GM18505 (cell line): ENCODE results near the gene PLPP4.

ENCODE experiments used
- ATAC-seq: cut with Tn5 transposase; IDR thresholded peaks from one replicate; pipeline ENCODE4 v1.9.1; 2021; ENCODE audit not compliant: unreplicated experiment
- POLR2A ChIP-seq: IDR thresholded peaks from 4 replicates; pipeline ENCODE4 v1.6.1; 2011; ENCODE audit warnings: borderline replicate concordance; ENCODE audit not compliant: insufficient read depth, insufficient read length; ENCODE audit errors: extremely low read depth

Gene PLPP4

DNA sequence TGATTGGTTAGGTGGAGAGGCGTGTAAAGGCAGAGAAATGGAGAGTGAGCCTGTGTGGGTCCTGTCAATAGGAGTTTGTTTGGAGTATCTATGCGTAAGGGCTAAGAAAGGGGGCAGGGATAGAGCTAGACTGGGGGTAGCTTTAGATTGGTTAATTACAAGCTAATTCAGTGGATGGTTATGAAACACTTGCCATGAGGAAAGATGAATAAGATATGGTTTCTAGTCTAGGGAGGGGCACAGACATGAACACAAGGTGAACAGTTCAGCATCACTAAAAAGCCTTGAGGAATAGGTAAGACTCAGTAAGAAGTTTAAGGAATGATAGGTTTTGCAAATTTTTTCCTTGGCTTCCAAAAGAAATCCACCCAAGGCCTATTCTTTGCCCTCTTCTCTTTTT, 50.6 kb downstream of the PLPP4 start:
- TF ChIP-seq POLR2A = no peak
- no peak for ATAC-seq

DNA sequence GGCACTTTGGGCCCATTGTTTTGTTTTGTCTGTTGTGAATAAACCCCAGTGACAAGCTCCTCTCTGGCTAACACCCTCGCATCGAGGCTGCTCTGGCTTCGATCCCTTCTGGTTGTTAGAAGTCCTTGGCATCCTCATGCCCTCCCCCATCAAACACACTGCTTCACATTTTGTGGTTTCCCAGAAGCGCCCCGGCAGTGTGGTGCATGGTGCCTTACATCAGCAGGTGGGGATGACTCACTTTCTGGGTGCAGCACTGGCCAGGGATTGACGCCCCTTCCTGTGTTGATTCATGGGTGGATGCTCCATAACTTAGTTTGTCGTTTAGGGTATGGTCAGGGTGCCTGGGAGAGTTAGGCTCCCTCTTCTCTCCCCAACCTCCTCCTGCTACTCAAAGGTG, 51.4 kb downstream of the PLPP4 start:
- no peak for ATAC-seq
- no peak for TF ChIP-seq POLR2A

DNA sequence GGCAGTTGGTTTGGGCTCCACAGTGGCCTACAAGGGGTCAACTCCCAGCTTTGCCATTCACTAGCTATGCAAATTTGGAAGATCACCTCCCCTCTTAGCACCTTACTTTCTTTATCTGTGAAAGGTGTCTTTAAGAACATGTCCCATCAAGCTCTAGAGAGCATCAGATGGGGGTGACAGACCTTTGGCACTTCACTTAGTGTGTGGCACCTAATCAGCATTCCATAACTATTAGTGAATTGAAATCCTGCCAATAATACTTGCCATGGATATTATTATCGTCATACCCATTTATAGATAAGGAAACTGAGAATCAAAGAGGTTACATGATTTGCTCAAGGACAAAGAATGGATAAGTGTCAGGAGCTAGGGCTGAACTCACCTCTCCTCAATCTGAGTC, 51.9 kb downstream of the PLPP4 start:
- no peak for TF ChIP-seq POLR2A
- ATAC-seq = no peak

DNA sequence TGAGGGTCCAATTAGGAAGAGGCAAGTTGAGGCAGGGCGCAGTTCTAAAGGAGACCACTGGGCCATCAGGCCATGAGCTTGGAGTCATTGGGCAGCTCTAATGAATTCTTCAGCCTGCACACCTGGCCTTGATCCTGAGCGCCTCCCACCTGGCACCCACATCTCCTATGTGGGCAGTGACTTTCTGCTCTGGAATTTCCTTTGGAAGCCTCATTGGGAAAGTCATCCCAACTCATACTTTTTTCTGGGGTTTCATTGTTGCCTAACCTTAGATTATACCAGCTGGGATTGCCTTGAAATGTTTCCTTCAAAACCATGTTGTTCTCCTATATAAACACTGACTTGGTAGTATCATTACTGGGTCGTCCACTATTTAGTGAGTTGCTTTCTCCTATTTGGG, 54.1 kb downstream of the PLPP4 start:
- no peak for ATAC-seq
- no peak for TF ChIP-seq POLR2A

DNA sequence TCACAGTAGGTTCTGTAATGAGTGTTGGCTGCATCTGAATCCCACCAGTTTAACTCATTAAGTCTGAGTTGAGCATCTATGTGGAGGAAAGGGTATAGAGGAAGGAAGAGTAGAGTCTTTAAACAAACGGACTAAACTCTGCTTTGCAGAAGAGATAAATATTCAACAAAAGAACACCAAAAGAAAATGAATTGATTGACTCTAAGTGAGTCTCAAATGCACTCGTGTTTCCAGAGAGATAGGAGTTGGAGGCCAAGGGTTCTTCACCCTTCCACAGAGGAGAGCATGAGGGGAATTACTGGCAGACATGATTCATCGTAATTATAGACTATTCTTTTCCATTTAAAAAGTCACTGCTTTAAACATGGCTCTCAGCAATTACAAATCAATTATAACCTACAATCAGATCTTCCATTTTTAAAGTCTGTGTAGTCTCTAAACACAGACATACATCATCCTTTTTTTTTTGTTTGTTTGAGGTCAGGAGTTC, 56.3 kb downstream of the PLPP4 start:
- ATAC-seq = no peak
- TF ChIP-seq POLR2A = no peak

DNA sequence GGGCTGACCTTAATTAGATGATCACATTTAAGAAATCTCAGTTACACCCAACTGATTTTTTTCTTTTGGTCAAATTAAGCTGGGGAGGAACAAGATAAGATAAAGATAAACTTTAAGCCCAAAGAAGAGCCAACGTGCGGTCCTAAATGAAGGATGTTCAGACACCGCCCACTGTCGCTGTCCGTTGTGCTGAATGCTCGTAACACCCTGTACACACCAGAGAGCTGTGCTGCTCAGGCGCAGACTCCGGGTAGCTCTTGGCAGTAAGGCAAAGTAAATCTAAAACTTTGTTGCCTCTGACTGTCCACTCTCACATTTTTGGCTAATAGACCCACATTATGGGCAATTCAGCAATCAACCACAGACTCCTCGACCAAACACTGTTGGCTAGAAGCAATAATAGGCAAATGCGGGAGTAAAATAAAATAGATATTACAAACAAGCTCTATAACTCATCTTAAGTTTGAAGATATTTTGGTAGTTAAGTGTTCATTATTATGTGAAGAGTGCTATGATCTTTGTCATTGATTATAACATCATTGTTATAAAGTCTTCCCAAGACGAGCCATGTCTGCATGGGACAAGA, 57.1 kb downstream of the PLPP4 start:
- ATAC-seq = no peak
- TF ChIP-seq POLR2A = no peak

DNA sequence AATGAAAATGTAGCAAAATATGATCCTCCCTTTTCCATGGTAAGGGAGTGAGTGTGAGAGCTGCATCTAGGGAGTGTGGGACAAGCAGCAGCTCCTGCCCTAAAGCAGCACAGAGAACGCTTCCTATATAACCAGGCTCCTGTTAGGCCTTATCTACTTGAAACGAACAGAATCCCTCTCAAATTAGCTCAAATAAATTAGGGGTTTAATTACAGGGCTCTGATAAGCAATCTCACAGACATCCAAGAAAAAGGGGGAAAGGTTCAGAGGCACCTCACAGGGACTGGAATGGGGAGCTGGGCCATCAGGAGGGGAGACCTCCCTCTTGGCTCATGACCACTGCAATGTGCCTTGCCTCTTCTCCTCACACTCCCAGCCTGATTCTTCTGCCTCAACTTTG, 57.9 kb downstream of the PLPP4 start:
- no peak for TF ChIP-seq POLR2A
- no peak for ATAC-seq

DNA sequence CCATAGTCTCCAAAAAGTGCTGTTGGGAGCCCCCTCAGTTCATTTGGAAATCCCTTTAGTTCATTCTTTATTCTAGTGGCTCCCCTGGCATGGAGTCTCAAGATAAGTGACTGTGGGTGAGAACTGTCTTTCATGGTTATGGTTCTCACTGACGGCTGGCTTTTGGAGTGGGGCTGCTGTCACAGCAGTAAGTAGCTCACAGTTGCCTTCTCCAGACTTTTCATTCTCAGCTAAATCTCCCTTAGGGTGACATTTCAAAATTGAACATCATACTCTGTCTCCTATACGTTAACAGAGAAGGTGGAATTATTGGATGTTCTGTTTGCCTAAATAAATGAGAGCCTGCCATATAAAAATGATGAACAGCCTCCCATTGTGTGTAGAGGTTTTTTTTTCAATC, 58.7 kb downstream of the PLPP4 start:
- ATAC-seq = no peak
- no peak for TF ChIP-seq POLR2A

DNA sequence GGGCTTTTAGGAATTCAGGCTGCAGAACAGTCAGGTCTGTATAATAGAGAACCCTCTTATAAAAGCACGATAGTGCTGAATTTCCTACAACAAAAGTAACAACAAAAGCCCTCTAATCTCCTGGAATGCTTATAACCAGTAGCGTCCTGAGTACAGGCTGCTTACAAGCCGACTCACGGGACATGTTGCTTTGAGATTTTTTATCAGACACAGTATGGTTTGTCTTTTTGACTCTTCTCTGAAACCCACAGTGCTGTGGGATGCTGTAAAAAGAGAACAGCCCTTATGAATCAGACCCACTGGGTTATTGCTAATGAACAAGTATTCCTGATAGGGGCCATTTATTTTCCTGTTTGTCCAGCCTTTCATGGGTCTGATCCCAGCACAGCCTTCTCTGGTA, 59.4 kb downstream of the PLPP4 start:
- no peak for ATAC-seq
- no peak for TF ChIP-seq POLR2A

DNA sequence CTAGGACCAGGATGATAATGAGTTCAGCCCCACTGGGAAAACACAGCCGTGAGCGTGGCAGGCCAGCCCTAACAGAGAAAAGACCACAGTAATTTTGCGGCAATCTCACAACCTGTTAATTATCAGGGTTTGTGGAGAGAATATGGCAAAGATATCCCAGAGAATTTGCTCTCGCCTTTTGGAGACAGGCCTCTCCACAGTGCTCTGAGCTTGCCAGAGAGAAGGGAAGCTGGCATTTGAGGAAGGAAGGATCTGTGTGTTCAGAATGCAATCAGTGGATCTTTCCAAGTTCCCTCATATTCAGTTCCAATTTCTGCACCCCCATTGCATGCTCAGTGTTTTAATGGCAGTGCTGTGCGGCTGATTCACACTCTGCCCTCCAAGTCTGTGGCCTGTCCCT, 60.2 kb downstream of the PLPP4 start:
- TF ChIP-seq POLR2A = no peak
- no peak for ATAC-seq

DNA sequence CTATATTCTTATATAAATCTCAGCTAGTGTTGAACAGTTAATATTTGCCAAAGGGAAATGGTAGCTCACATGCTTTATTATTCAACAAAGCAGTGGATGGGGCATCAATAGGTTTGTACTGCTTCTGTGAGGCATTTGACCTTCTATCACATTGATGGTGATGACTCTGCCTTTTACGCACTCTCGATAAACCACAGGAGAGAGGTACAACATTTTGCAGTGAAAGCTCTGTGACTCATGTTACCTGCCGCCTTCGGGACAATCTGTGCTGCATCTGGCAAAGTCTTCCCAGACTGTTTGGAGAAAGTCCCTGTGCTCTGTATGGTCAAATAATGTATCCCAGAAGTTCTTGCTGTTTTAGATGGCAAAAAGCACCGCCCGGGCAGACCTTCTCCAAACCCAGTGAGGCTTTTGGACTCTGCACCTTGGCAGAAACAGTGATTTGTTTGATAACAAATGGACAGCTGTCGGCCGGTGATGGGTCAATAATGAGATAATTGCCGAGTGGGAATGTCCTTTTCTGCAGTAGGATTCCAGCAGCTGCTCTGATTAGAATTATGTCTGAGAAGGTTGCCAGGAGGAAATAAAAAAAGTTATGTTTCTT, 61.0 kb downstream of the PLPP4 start:
- no peak for TF ChIP-seq POLR2A
- no peak for ATAC-seq

DNA sequence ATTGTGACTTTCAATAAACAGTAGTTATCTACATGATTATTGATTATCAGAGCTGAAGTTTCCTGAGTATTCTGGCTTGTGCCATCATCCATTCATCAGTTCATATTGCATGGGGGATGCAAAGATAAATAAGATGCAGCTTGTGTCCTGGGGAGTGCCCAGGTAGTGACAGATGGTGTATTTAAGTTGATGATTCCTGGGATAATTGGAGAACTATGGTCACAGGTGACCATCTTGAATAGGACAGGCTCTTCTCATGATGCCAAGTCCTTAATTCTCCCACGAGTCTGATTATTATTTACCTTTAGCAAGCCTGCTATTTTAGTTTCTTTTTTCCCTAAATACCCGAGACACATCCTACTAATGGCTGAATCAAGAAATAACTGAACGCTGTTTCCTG, 64.9 kb downstream of the PLPP4 start:
- ATAC-seq = no peak
- no peak for TF ChIP-seq POLR2A

DNA sequence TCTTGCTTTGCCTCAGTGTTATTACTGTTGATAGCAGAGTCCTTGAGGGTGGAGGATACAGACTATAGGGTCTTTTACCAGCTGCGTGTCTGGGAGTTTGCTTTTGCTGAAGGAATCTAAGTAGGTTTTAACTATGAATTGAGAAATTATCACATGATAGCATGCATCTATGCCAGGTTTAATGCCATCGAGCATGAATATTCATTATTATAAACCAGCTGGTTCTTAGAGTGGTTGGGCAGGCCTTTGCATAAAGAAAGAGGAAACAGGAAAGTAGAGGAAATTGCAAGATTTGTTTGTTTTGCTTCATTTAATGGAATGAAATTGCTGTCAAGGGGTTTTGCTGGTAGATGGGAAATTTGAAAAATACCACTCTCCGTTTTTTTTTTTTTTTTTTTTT, 70.7 kb downstream of the PLPP4 start:
- no peak for ATAC-seq
- no peak for TF ChIP-seq POLR2A

DNA sequence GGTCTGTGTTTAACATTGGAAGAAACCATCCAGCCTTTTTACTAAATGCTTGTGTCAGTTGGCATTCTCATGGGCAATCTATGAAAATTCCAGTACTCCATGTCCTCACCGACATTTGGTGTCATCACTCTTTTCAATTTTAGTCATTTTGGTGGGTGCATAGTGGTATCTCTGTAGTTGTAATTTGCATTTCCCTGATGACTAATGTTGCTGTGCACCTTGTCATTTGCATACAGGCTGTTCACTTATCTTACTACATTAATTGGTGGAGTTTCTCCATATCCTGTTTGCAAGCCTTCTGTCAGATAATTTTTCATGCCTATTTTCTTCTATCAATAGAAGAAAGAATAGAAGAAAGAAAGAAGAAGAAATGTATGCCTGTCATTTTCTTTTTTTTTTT, 73.7 kb downstream of the PLPP4 start:
- no peak for ATAC-seq
- no peak for TF ChIP-seq POLR2A

DNA sequence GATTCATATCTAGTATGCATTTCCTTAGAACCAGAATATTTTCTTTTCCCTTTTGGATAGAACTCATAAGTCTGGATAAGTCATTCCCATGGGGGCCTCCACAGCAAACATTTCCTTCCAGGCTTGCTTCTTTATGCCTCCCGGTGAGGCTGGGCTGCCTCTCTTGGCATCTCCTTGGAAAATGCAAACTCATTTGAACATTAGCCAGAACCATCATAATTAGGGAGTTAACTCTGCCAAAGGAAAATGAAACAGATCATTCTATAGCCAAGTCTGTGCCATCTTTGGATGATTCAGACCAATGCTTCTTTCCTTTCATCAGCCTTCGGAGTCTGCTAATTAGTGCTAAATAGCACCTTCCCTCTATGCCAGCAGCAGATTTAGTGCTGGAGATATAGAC, 81.1 kb downstream of the PLPP4 start:
- no peak for TF ChIP-seq POLR2A
- no peak for ATAC-seq

DNA sequence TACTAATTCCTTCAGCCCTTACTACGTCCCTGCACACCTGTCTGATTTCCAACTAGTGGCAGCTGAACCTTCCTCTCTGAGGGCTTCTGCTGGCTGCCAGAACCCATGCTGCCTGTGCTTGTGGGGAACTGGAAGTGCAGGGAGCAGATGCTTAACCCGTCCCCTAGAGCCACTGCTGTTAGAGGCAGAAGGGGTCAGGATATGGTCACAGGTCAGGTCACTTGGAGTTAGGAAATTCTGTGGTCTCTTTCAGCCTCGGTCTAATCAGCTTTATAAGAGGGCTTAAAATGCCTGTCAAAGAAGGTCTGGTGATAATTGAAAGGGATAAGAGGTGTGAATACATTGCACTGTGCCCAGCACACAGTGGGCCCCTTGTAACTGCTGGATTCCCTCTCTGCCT, 82.0 kb downstream of the PLPP4 start:
- ATAC-seq = no peak
- TF ChIP-seq POLR2A = no peak

DNA sequence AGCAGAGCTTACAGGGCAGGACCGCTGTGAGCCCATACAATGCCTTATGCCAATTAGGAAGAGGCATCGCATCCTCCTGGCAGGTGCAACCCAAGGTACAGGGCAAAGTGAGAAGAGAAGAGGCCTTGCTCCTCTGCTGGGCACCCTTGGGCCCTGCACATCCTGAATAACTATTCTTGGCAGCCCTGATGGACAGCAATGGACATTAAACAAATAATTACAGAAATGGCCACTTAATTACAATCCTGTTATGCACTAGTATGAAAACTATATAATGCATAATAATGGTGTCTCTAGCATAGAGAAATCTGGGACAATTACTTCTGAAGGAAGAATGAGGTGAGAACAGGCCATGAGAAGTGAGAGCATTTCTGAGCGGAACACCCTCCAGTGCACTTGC, 83.5 kb downstream of the PLPP4 start:
- no peak for TF ChIP-seq POLR2A
- no peak for ATAC-seq
